Lung (tissue), 12 donors: ENCODE results near the gene ENHO. TPM values are rescaled to one million over a fixed set of nuclear protein-coding genes. Genes with fewer than 3 reads are reported as not detected.

Experiments used
- ATAC-seq: fragments of 200-7000 bp; cut with Tn5 transposase; one replicate; pipeline ENCODE4 v1.9.1; 2020; ENCODE audit warnings: moderate number of reproducible peaks; ENCODE audit not compliant: insufficient read depth, low FRiP score
- DNase-seq, 3 donors: peaks; one replicate each; pipeline ENCODE4 v3.0.0-alpha.2; 2013 to 2017
- H3K27ac ChIP-seq, 2 donors: one replicate each; pipeline ENCODE4 v1.5.1; 2013; ENCODE audit warnings: mild to moderate bottlenecking in 2 of 2, moderate library complexity in 2 of 2, control low read depth in 1 of 2, inconsistent platforms in 1 of 2, low read depth in 1 of 2, low read length in 1 of 2
- H3K27me3 ChIP-seq, 3 donors: one replicate each; pipeline ENCODE4 v1.5.1; 2013; ENCODE audit warnings: low read length in 2 of 3; ENCODE audit not compliant: control insufficient read depth in 3 of 3, insufficient read depth in 3 of 3
- H3K36me3 ChIP-seq, 4 donors: one replicate each; pipeline ENCODE4 v1.5.1; 2013; ENCODE audit warnings: low read length in 4 of 4, mild to moderate bottlenecking in 1 of 4, moderate library complexity in 1 of 4; ENCODE audit not compliant: control insufficient read depth in 4 of 4, insufficient read depth in 4 of 4
- H3K4me1 ChIP-seq, 5 donors: one replicate each; pipeline ENCODE4 v1.5.1; 2013; ENCODE audit warnings: low read length in 5 of 5, mild to moderate bottlenecking in 2 of 5, moderate library complexity in 1 of 5; ENCODE audit not compliant: control insufficient read depth in 5 of 5, insufficient read depth in 5 of 5
- H3K4me3 ChIP-seq: one replicate; pipeline ENCODE4 v1.5.1; 2013; ENCODE audit warnings: mild to moderate bottlenecking, control low read depth, moderate library complexity
- H3K9ac ChIP-seq, 2 donors: one replicate each; pipeline ENCODE4 v1.5.1; 2013; ENCODE audit warnings: low read length in 2 of 2, control low read depth in 1 of 2; ENCODE audit not compliant: insufficient read depth in 1 of 2
- H3K9me3 ChIP-seq, 4 donors: one replicate each; pipeline ENCODE4 v1.5.1; 2013; ENCODE audit warnings: low read length in 3 of 4, mild to moderate bottlenecking in 1 of 4, moderate library complexity in 1 of 4; ENCODE audit not compliant: control insufficient read depth in 4 of 4, insufficient read depth in 3 of 4
- CTCF ChIP-seq: IDR thresholded peaks from 2 replicates; pipeline ENCODE4 v1.5.1; 2012; ENCODE audit warnings: mild to moderate bottlenecking; ENCODE audit errors: control extremely low read depth, extremely low read depth
- WGBS, 2 donors: extraction: QIAGEN DNeasy Blood & Tissue Kit; methylation state at CpG; one replicate each; pipeline ENCODE4 v1.1.7; 2013; 5-methylcytosine and 5-hydroxymethylcytosine counted together
- polyA plus RNA-seq, 2 donors: library from polyadenylated mRNA; stranded (reverse); fragments of 200-250 nt; gene quantifications; one replicate each; pipeline ENCODE4 v1.2.1, GENCODE V29; 2013
- total RNA-seq, 2 donors: library from RNA; depleted of rRNA in 1 of 2; stranded (reverse); fragments of >200 nt in 1 of 2; gene quantifications; one replicate each; pipeline ENCODE4 v1.2.1, GENCODE V29; 2014 to 2021
- donor health status: control.
- donor health status: control.
- donor health status: Bipolar disorder and iron deficiency.
- donor health status: healthy.
- donor health status: DM: yes; HTN: yes; CAD: no.

The ENHO gene
- total and polyA plus RNA-seq, 4 donors = 0.29 to 1.4 (median 0.70) TPM

DNA sequence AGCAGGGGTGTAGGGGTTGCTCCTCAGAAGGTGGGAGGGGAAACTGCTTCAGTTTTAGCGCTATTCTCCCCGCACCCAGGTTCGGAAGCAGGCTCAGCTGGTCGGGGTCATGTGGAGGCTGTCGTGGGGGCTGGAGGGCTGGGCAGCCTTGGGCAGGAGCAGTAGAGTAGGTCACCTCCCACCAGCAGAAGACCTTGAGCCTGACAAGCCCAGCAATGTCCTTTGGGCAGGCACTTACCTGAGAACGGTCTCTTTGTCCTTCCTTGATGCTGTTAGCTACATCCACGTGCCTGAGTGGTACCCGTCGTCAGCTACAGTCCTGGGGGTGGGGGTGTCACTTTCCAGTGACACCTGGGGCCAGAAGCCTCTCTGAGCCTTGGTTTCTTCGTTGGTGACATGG, 20.3 kb downstream of the ENHO start:
- Histone ChIP-seq H3K9ac (no peak overlapping the region), H3K4me1 (peaks cover 0 to 13% (median 12%) of the 10 kb centered on the region in 5 donors), H3K4me3 (no peak overlapping the region), H3K9me3 (no peaks in the 10 kb centered on the region), H3K27ac (no peak overlapping the region), H3K36me3 (no peaks in the 10 kb centered on the region), H3K27me3 (peaks cover 0 to 4% (median 0%) of the 10 kb centered on the region in 3 donors)
- ATAC-seq = no peak
- no peak for DNase-seq
- 42 to 66% methylated on average over 10 of the region's 10 CpGs for WGBS, 2 donors
- no peak for TF ChIP-seq CTCF

- 30 to 48% methylated on average over 5 of the region's 5 CpGs for WGBS, 2 donors
- peak; percentile 40 for ATAC-seq
- no peak for TF ChIP-seq CTCF
Measured at GRCh38 chr9:34501889-34502425, 20.8 kb downstream of the ENHO start.

DNA sequence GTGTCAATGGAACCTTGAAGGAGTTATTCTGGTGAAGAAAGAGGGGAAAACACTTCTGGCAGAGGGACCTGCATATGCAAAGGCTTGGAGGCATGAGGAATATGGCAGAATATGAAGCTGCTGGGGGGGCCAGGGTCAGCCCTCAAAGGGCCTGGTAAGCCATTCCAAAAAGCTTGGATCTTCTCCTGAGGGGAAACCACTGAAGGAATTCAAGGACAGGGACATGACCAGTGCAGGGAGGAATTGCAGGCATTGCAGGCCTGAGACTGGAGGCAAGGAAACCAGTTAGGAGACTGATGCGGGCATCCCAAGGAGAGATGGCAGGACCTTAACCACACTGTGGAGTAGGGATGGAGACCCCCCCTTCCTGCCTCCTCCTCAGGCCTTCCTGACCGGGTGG, 21.4 kb downstream of the ENHO start:
- ATAC-seq (no peak), DNase-seq (no peak)
- Histone ChIP-seq H3K36me3 (no peaks in the 10 kb centered on the region), H3K9ac (no peak overlapping the region), H3K4me3 (no peak overlapping the region), H3K4me1 (peaks cover 0 to 13% (median 12%) of the 10 kb centered on the region in 5 donors), H3K9me3 (no peaks in the 10 kb centered on the region), H3K27ac (no peak overlapping the region), H3K27me3 (peaks cover 0 to 4% (median 0%) of the 10 kb centered on the region in 3 donors)
- TF ChIP-seq CTCF = no peak
- 39 to 75% methylated on average over 2 of the region's 2 CpGs for WGBS, 2 donors

More at GRCh38 chr9:34501889-34502425, 20.8 kb downstream of the ENHO start:
- Histone ChIP-seq H3K36me3 (no peaks in the 10 kb centered on the region), H3K9me3 (no peaks in the 10 kb centered on the region), H3K4me1 (peaks cover 0 to 13% (median 12%) of the 10 kb centered on the region in 5 donors), H3K27ac (no peak overlapping the region), H3K9ac (no peak overlapping the region), H3K4me3 (no peak overlapping the region), H3K27me3 (peaks cover 0 to 4% (median 0%) of the 10 kb centered on the region in 3 donors)
- peak; percentile 86 to 92 (median 87) for DNase-seq
